Activated B cell treated with CpG ODN at 0.5 μM for 24 hours (primary cell): ENCODE results near the gene COL2A1. TPM values are rescaled to one million over a fixed set of nuclear protein-coding genes. Genes with fewer than 3 reads are reported as not detected.

ENCODE experiments used
- ATAC-seq: fragments of 200-7000 bp; cut with Tn5 transposase; one replicate; pipeline ENCODE4 v1.10.0; 2021; ENCODE audit warnings: low read depth, mild to moderate bottlenecking, moderate library complexity
- CTCF ChIA-PET: fragments of 350-600 bp; sonication (Branson Sonifier 250); formaldehyde crosslinking; loops from one replicate; lab custom pipeline; 2021; ENCODE audit warnings: antibody characterized with exemption; lab: Charles Lee
- POLR2A ChIA-PET: fragments of 350-600 bp; sonication (Branson Sonifier 250); formaldehyde crosslinking; loops from one replicate; lab custom pipeline; 2021; ENCODE audit warnings: antibody characterized with exemption; lab: Charles Lee
- DNase-seq: peaks from one replicate; pipeline ENCODE4 v3.0.0; 2022
- H3K27ac Mint-ChIP-seq: one replicate; pipeline ENCODE4 v1.8.0; 2020; ENCODE audit warnings: mixed read lengths
- H3K27me3 Mint-ChIP-seq: one replicate; pipeline ENCODE4 v1.8.0; 2021; ENCODE audit warnings: mixed read lengths
- H3K36me3 Mint-ChIP-seq: one replicate; pipeline ENCODE4 v1.8.0; 2021; ENCODE audit warnings: low read depth, mixed read lengths
- H3K4me1 Mint-ChIP-seq: one replicate; pipeline ENCODE4 v1.8.0; 2021; ENCODE audit warnings: mixed read lengths
- H3K4me3 Mint-ChIP-seq: one replicate; pipeline ENCODE4 v1.8.0; 2020; ENCODE audit warnings: mild to moderate bottlenecking, mixed read lengths
- H3K9me3 Mint-ChIP-seq: one replicate; pipeline ENCODE4 v1.8.0; 2020; ENCODE audit warnings: mixed read lengths
- intact Hi-C: fragments of 100-400 bp; cut with micrococcal nuclease; formaldehyde crosslinking; loops from one replicate; pipeline ENCODE4 v1.15.1; 2024
- total RNA-seq: library from RNA; stranded (reverse); gene quantifications from 2 replicates; pipeline ENCODE4 v1.2.3, GENCODE V29; 2022
- TF ChIP-seq, protein P1 (sequence below): fragments of 200-600 bp; IDR thresholded peaks from one replicate; pipeline ENCODE4 v1.8.0; 2022; ENCODE audit warnings: antibody characterized with exemption, mild to moderate bottlenecking

COL2A1 gene
- total RNA-seq, 1 donor from 2014 or later = not detected

DNA sequence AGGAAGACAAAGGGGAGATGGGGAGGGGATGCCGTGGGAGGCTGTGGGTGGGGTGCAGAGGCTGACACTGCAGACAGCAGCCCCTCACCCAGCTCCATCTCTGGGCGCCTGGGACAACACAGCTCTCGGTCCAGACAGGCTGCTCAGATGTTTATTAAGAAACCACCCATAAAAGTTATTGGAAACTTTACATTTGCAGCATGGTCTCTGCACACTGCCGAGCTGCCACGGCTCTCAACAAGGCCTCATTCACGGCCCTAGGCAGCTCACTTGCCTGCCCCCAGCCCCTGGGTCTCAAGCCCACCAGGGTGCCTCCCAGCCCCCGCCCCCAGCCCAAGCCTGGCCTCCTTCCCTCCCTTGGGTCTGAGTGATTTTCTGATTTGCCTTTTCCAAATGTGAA, 21.0 kb upstream of the COL2A1 start:
- Mint-ChIP-seq H3K4me1 (peaks cover 8% of the 10 kb centered on the region), H3K27me3 (peaks cover 13% of the 10 kb centered on the region), H3K4me3 (no peak overlapping the region), H3K9me3 (no peaks in the 10 kb centered on the region), H3K36me3 (no peaks in the 10 kb centered on the region), H3K27ac (no peak overlapping the region)
- intact Hi-C loops = no loop called here
- ChIA-PET CTCF (interaction anchor here (0.6 kb wide), 1 partner anchor 139 kb away, joined by 3 read pairs; no protein-coding TSS in a partner anchor), POLR2A (no interaction called here)
- ATAC-seq (no peak), DNase-seq (no peak)
- TF ChIP-seq, protein P1, sequence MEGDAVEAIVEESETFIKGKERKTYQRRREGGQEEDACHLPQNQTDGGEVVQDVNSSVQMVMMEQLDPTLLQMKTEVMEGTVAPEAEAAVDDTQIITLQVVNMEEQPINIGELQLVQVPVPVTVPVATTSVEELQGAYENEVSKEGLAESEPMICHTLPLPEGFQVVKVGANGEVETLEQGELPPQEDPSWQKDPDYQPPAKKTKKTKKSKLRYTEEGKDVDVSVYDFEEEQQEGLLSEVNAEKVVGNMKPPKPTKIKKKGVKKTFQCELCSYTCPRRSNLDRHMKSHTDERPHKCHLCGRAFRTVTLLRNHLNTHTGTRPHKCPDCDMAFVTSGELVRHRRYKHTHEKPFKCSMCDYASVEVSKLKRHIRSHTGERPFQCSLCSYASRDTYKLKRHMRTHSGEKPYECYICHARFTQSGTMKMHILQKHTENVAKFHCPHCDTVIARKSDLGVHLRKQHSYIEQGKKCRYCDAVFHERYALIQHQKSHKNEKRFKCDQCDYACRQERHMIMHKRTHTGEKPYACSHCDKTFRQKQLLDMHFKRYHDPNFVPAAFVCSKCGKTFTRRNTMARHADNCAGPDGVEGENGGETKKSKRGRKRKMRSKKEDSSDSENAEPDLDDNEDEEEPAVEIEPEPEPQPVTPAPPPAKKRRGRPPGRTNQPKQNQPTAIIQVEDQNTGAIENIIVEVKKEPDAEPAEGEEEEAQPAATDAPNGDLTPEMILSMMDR = no peak

GRCh38 chr12:48024735-48025134, 20.5 kb upstream of the COL2A1 start:
- ChIA-PET POLR2A (no interaction called here), CTCF (interaction anchor here (0.6 kb wide), 1 partner anchor 139 kb away, joined by 3 read pairs; no protein-coding TSS in a partner anchor)
- TF ChIP-seq, protein P1 = no peak
- Mint-ChIP-seq H3K4me3 (no peak overlapping the region), H3K4me1 (peaks cover 8% of the 10 kb centered on the region), H3K9me3 (no peaks in the 10 kb centered on the region), H3K27ac (no peak overlapping the region), H3K36me3 (no peaks in the 10 kb centered on the region), H3K27me3 (peaks cover 13% of the 10 kb centered on the region)
- intact Hi-C loops = no loop called here
- DNase-seq = no peak
- no peak for ATAC-seq

DNA sequence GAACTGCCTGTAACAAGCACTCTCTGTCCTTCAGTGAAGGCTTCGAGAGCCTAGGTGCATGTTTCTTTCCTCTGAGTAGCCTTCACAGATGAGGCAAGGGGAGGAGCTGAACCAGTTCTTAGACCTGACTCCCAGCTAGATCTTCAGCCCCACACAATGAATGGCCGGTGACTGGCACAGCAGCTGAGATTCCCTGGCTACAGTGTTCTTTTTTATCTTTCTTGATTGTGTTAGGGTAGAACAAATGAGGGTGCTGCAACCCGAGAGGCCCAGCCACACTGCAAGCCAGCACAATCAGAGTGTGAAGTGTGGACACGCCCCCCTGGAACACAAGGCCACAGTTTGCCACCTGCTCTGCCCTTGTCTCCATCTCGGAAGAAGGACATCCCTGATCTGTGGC, 19.1 kb upstream of the COL2A1 start:
- ChIA-PET CTCF (no interaction called here), POLR2A (no interaction called here)
- Mint-ChIP-seq H3K4me3 (no peak overlapping the region), H3K27me3 (peaks cover 18% of the 10 kb centered on the region), H3K36me3 (no peaks in the 10 kb centered on the region), H3K9me3 (no peaks in the 10 kb centered on the region), H3K4me1 (peaks cover under 1% of the 10 kb centered on the region), H3K27ac (no peak overlapping the region)
- ATAC-seq = no peak
- intact Hi-C loops = no loop called here
- DNase-seq = no peak
- TF ChIP-seq, protein P1 = no peak

GRCh38 chr12:48022676-48023385, 18.6 kb upstream of the COL2A1 start:
- Mint-ChIP-seq H3K4me1 (no peaks in the 10 kb centered on the region), H3K9me3 (no peaks in the 10 kb centered on the region), H3K27me3 (peaks cover 20% of the 10 kb centered on the region), H3K27ac (no peak overlapping the region), H3K4me3 (no peak overlapping the region), H3K36me3 (no peaks in the 10 kb centered on the region)
- intact Hi-C loops = no loop called here
- no peak for ATAC-seq
- no peak for DNase-seq
- TF ChIP-seq, protein P1 = no peak
- POLR2A ChIA-PET = no interaction called here
- CTCF ChIA-PET = no interaction called here

DNA sequence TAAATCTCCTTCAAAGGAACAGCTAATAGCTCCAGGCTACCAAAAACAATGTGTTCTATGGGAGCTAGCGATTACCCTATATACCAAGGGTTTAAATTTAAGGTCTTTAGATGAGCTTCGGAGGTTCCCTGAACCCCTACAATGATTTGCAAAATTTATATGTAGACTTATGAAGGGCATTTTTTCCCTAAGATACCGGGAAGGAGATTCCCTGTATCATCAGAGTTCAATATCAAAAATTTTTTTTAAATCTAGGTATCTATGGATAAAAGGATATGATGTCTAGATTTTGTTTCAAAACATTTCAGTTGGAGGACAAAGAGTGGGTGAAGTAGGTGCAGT, 17.9 kb upstream of the COL2A1 start:
- H3K4me3 Mint-ChIP-seq = no peak overlapping the region
- TF ChIP-seq, protein P1 = no peak
- H3K27me3 Mint-ChIP-seq = peaks cover 24% of the 10 kb centered on the region

More for the DNA sequence above, 17.9 kb upstream of the COL2A1 start:
- ATAC-seq (no peak), DNase-seq (no peak)
- intact Hi-C loops = no loop called here
- Mint-ChIP-seq H3K27ac (no peak overlapping the region), H3K4me1 (no peaks in the 10 kb centered on the region), H3K36me3 (no peaks in the 10 kb centered on the region), H3K9me3 (no peaks in the 10 kb centered on the region)
- POLR2A ChIA-PET = no interaction called here
- CTCF ChIA-PET = no interaction called here
